ENCODE measurements around the gene MED12L. TPM values are rescaled to one million over a fixed set of nuclear protein-coding genes. Genes with fewer than 3 reads are reported as not detected.

MED12L gene
- polyA plus RNA-seq, 1 donor from 2014 or later = 28.5 TPM

- Histone ChIP-seq H3K4me3 (ENCODE audit: low read length) (no peak overlapping the region), H3K4me2 (ENCODE audit: low read length) (no peak overlapping the region), H3K9me2 (ENCODE audit: insufficient read depth, low read length) (no peaks in the 10 kb centered on the region), H3F3A (ENCODE audit: insufficient read depth, low read length, poor library complexity, severe bottlenecking) (no peaks in the 10 kb centered on the region), H2AFZ (ENCODE audit: low read depth, low read length) (no peak overlapping the region), H3K36me3 (ENCODE audit: insufficient read depth, low read length) (no peaks in the 10 kb centered on the region), H3K27ac (ENCODE audit: low read length) (no peak overlapping the region), H4K20me1 (ENCODE audit: insufficient read depth) (peaks cover 3% of the 10 kb centered on the region), H3K9ac (ENCODE audit: low read length) (no peak overlapping the region), H3K79me2 (replicated peaks; ENCODE audit: insufficient read depth, low read length) (no peaks in the 10 kb centered on the region), H3K27me3 (ENCODE audit: insufficient read depth, low read depth, low read length) (no peaks in the 10 kb centered on the region), H3K9me3 (ENCODE audit: low read length) (no peaks in the 10 kb centered on the region)
- no peak for TF ChIP-seq EZH2 (IDR thresholded peaks at IDR 0.05; ENCODE audit: borderline replicate concordance, insufficient read depth, low read length, poor library complexity, severe bottlenecking)
- TF ChIP-seq MXI1 (conservative IDR thresholded peaks at IDR 0.05; ENCODE audit: poor library complexity, severe bottlenecking) = no peak
- TF ChIP-seq TAF1 (IDR thresholded peaks at IDR 0.05; ENCODE audit: low read depth) = no peak
- TF ChIP-seq POLR2AphosphoS5 (IDR thresholded peaks at IDR 0.05) = no peak
- no peak for TF ChIP-seq EP300 (conservative IDR thresholded peaks at IDR 0.05; ENCODE audit: poor library complexity, severe bottlenecking)
- TF ChIP-seq SMC3 (conservative IDR thresholded peaks at IDR 0.05; ENCODE audit: poor library complexity) = no peak
- TF ChIP-seq, protein P1, sequence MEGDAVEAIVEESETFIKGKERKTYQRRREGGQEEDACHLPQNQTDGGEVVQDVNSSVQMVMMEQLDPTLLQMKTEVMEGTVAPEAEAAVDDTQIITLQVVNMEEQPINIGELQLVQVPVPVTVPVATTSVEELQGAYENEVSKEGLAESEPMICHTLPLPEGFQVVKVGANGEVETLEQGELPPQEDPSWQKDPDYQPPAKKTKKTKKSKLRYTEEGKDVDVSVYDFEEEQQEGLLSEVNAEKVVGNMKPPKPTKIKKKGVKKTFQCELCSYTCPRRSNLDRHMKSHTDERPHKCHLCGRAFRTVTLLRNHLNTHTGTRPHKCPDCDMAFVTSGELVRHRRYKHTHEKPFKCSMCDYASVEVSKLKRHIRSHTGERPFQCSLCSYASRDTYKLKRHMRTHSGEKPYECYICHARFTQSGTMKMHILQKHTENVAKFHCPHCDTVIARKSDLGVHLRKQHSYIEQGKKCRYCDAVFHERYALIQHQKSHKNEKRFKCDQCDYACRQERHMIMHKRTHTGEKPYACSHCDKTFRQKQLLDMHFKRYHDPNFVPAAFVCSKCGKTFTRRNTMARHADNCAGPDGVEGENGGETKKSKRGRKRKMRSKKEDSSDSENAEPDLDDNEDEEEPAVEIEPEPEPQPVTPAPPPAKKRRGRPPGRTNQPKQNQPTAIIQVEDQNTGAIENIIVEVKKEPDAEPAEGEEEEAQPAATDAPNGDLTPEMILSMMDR (IDR thresholded peaks at IDR 0.05; ENCODE audit: poor library complexity, severe bottlenecking) = no peak
- no peak for TF ChIP-seq REST (IDR thresholded peaks at IDR 0.05; ENCODE audit: borderline replicate concordance)
- no peak for TF ChIP-seq RAD21 (conservative IDR thresholded peaks at IDR 0.05)
Measured at GRCh38 chr3:151293127-151293526, 207.7 kb downstream of the MED12L start.

DNA sequence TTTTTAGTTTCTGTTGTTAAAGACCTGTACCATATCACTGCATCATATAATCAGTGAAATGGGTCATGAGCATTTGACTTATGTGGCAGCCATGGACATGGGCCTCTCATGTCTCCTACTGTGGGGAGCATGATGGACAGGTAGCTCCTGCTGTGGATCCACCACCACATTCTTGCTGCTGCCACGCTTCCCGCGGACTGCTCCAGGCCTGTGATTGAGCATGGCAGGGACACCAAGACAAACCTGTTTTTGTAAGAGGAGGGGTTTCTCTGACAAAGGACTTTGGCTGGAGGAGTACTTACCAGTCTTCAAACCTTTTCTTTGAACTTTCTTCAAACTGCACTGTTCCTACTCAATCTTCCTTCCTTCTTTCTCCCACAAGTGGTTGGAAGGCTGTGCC, 210.8 kb downstream of the MED12L start:
- Histone ChIP-seq H4K20me1 (ENCODE audit: insufficient read depth) (peaks cover 3% of the 10 kb centered on the region), H3K27ac (ENCODE audit: low read length) (no peak overlapping the region), H3K27me3 (ENCODE audit: insufficient read depth, low read depth, low read length) (no peaks in the 10 kb centered on the region), H3K4me2 (ENCODE audit: low read length) (no peak overlapping the region), H3K9ac (ENCODE audit: low read length) (no peak overlapping the region), H2AFZ (ENCODE audit: low read depth, low read length) (no peak overlapping the region), H3K9me2 (ENCODE audit: insufficient read depth, low read length) (no peaks in the 10 kb centered on the region), H3K79me2 (replicated peaks; ENCODE audit: insufficient read depth, low read length) (no peaks in the 10 kb centered on the region), H3K9me3 (ENCODE audit: low read length) (no peaks in the 10 kb centered on the region), H3F3A (ENCODE audit: insufficient read depth, low read length, poor library complexity, severe bottlenecking) (no peaks in the 10 kb centered on the region), H3K36me3 (ENCODE audit: insufficient read depth, low read length) (no peaks in the 10 kb centered on the region), H3K4me3 (ENCODE audit: low read length) (no peak overlapping the region)
- TF ChIP-seq REST (IDR thresholded peaks at IDR 0.05; ENCODE audit: borderline replicate concordance) (no peak), EP300 (conservative IDR thresholded peaks at IDR 0.05; ENCODE audit: poor library complexity, severe bottlenecking) (no peak), RAD21 (conservative IDR thresholded peaks at IDR 0.05) (no peak), MXI1 (conservative IDR thresholded peaks at IDR 0.05; ENCODE audit: poor library complexity, severe bottlenecking) (no peak), POLR2AphosphoS5 (IDR thresholded peaks at IDR 0.05) (no peak), TAF1 (IDR thresholded peaks at IDR 0.05; ENCODE audit: low read depth) (no peak), EZH2 (IDR thresholded peaks at IDR 0.05; ENCODE audit: borderline replicate concordance, insufficient read depth, low read length, poor library complexity, severe bottlenecking) (no peak), SMC3 (conservative IDR thresholded peaks at IDR 0.05; ENCODE audit: poor library complexity) (no peak)
- TF ChIP-seq, protein P1 (IDR thresholded peaks at IDR 0.05; ENCODE audit: poor library complexity, severe bottlenecking) = no peak
